Measurements from ENCODE around the gene ALG11.

DNA sequence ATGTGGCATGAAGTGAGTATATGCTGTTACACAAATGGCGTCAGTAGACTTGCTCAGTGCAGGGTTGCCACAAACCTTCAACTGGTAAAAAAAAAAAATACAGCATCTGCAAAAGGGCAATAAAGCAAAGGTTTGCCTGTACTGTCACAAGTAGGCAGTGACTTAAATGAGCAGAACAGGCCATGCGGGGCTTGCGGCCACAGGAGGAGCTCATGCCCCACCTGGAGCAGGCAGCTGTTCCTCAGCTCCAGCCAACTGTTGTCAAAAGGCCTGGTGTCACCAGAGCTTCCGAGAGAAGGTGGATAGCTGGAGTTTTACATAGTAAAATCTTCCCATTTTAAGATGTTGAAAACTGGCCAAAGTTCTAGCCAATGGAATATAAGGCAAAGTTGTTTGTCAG, 8.7 kb upstream of the ALG11 start:
- TF ChIP-seq POLR2AphosphoS5 (IDR thresholded peaks at IDR 0.05; ENCODE audit: low read depth, low read length) (no peak), POLR2A (IDR thresholded peaks at IDR 0.05; ENCODE audit: low read depth, low read length) (no peak), TAF1 (IDR thresholded peaks at IDR 0.05; ENCODE audit: borderline replicate concordance, low read depth, low read length) (no peak)

Data from GM12892 (cell line).